HK-2 (cell line): ENCODE measurements around the gene THOP1.
"Not testable (repeated sequence)": the region's sequence is repeated elsewhere in the genome, so short reads cannot be mapped to it uniquely, and the experiment has no call there.

Source experiments
- DNase-seq: peaks from one replicate; pipeline ENCODE4 v3.0.0-alpha.2; 2018; ENCODE audit not compliant: unreplicated experiment

THOP1 gene

DNA sequence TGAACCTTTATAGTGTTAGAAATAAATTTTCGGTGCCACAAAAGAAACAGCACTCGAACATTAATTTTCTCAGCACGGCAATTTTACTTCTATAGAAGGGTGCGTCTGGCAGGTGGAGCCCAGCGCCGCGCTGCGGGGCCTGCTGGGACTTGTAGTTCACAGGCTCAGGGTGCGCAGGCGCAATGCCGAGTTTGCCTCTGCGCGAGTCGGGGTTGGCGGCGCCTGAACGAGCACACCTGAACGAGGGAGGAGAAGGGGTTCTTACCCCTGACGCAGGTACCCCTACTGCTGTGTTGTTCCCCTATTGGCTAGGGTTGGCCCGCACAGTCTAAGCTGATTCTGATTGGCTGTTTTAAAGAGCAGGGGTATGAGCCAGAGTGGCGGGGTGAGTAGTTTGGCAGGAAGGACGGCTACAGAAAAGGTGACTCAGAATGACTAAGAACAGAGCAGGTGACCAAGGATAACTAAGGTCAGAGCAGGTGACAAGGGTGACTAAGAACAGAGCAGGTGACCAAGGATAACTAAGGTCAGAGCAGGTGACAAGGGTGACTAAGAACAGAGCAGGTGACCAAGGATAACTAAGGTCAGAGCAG lies 32.0 kb downstream of the THOP1 start:
- DNase-seq, result not testable (repeated sequence)

DNA sequence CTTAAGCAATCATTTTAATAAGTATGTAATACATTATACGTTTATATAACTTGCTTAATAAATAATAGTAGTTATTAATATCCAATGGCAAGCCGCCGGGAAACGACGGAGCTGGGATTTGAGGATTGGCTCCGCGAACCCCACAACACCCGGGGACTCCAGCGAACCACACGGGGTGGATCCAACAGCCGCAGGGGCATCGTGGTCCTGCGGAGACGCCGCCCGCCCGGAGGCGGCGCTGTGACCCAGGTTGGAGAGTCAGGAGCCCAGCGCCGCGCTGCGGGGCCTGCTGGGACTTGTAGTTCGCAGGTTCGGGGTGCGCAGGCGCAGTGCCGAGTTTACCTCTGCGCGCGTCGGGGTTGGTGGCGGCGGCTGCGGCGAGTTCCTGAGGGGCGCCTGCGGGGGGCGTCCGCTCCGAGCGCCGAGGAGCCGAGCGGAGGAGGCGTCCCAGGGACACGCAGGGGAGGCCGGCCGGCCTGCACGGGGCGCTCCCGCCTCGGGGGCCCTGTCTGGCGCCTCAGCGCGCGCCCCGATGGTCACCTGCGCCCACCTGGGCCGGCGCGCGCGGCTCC lies 34.3 kb downstream of the THOP1 start, which contains the start of gene ZNF554:
TSS of gene ZNF554 (plus strand) at position 329 of the 572 bp plus-strand sequence. CDS start at position 533, 204 bp downstream.
- DNase-seq, result peak; percentile 98

DNA sequence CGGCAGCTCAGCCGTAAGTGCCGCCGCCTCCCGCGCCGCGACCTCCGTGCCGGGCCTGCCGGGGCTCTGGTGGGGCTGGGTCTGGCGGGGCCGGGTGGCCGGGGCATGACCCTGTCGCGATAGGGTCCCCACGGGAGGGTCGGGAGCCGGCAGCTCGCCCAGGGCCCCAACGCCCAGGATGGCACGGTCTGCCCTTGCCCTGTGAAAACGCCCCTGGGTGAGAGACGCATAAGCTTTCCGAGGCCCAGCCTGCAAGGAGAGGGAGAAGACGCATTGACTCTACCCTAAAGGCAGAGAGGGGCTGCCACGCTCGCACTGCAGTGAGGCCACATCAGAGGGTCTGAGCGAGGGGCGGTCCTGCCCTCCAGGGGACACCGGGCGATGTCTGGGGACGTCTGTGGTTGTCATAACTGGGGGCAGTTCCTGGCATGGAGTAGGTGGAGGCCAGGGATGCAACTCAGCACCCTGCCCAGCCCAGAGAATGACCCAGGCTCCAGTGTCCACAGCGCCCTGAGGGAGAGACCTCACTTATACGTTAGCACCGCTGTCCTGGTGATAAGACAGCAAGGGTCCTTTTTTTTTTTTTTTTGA lies 34.9 kb downstream of the THOP1 start:
- DNase-seq, result no peak

DNA sequence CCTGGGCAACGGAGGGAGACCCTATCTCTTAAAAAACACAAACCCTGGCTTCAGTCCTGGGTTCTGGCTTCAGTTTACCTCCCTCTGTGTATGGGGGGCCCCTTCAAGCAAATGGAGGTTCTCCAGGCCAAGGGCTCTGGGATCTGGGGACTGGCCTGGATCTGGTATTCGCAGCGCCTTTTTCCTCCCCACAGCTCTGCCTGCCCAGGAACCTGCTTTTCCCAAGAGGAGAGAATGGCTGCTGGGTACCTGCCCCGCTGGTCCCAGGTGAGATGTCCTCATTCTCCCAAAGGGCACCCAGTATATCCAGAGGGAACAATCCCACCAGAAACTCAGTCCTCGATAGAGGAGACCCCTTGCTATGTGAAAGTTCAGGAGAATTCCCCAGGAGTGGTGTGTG lies 37.5 kb downstream of the THOP1 start:
- no peak for DNase-seq

DNA sequence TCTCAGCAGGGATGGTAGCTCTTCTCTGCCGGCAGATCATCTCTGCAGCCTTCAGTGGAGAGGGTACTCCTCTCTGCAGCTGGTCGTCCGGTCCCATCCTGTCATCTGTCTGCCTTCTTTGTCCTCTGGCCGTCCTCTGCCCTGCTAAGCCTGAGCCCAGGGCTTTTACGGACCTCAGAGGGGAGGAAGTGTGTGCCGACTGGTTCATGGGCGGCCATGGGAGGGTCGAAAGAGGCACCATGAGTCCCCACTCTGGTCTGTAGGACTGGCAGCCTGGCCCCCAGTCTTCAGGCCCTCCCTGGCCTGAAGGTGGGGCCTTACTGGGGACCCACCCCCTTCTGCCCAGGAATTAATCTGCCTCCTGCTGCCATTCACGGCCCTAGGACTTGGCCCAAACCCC lies 38.3 kb downstream of the THOP1 start:
- no peak for DNase-seq

DNA sequence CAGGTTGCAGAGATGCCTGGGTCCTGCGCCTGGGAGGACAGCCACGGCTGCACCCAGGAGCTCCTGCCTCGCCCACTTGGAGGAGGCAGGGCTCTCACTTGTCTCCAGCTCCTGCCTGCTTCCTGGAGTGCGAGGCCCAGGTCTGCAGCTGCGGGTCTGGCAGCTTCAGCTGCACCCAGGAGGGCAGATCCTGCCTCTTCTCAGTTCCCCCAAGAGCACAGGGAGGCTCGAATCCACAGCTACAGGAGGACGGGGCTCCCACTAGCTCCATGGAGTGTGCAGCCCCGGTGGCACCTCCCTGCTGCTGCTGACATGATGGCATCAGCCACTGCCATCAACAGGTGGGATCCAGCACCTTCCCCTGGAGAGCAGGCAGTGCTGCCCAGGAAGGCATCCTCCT lies 38.8 kb downstream of the THOP1 start:
- no peak for DNase-seq

DNA sequence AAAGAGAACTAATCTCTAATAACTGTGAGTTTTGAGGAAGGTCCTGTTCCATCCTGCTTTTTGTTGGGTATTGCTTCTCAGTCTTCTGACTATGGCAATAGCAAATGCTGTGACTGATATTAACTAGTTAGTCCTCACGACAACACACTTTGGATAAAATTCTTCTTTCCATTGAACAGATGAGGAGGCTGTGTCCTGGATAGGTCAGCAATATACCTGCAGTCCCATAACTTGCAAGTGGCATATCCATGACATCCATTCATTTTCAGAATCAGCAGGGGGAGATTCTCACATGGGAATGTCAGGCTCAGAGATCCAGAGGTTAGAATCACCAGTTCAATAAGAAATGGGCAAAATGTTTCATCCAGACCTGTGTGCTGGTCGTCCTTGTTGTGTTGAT lies 41.7 kb downstream of the THOP1 start:
- DNase-seq, result no peak

DNA sequence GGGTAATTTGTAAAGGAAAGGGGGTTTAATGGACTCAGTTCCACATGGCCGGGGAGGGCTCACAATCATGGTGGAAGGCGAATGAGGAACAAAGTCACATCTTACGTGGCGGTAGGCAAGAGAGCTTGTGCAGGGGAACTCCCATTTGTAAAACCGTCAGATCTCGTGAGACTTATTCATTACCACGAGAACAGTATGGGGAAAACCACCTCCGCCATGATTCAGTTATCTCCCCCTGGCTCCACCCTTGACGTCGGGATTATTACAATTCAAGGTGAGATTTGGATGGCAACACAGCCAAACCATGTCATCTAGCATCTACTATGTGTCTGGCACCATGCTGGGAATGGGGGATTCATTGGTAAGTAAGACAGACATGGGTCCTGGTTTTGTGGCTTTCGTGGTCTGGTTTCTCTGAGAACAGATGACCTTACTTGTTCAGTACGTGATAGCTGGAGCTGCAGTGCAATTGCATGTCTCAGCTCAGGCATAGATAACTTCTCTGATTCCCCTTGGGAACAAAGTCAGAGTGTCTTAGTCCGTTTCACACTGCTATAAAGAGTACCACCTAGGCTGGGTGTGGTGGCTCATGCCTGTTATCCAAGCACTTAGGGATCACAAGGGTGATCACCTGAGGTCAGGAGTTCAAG lies 42.7 kb downstream of the THOP1 start:
- DNase-seq, result no peak

DNA sequence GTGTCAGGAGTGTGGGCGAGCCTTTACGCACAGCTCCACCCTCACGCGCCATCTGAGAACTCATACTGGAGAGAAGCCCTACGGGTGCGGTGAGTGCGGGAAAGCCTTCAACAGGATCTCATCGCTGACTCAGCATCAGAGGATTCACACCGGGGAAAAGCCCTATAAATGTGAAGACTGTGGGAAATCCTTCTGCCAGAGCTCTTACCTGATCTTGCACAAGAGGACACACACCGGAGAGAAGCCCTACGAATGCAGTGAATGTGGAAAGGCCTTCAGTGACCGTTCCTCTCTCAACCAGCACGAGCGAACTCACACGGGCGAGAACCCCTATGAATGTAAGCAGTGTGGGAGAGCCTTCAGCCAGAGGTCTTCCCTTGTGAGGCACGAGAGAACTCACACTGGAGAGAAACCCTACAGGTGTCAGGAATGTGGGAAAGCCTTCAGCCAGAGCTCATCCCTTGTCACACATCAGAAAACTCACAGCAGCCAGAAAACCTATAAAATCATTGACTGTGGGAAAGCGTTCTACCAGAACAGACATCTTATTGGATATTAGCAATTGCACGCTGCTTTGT lies 49.1 kb downstream of the THOP1 start:
- no peak for DNase-seq

DNA sequence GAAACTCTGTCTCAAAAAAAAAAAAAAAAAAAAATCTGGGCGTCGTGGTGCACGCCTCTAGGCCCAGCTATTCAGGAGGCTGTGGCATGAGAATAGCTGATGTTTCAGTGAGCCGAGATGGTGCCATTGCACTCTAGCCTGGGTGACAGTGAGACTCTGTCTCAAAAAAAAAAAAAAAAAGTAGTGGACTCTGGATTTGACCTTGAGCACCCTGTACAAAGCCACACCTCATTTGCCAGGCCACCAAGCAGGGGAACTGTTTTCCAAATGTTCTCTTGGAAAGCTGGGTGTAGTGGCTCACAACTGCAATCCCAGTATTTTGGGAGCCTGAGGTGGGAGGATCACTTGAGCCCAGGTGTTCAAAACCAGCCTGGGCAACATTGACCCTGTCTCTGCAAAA lies 52.1 kb downstream of the THOP1 start:
- no peak for DNase-seq

DNA sequence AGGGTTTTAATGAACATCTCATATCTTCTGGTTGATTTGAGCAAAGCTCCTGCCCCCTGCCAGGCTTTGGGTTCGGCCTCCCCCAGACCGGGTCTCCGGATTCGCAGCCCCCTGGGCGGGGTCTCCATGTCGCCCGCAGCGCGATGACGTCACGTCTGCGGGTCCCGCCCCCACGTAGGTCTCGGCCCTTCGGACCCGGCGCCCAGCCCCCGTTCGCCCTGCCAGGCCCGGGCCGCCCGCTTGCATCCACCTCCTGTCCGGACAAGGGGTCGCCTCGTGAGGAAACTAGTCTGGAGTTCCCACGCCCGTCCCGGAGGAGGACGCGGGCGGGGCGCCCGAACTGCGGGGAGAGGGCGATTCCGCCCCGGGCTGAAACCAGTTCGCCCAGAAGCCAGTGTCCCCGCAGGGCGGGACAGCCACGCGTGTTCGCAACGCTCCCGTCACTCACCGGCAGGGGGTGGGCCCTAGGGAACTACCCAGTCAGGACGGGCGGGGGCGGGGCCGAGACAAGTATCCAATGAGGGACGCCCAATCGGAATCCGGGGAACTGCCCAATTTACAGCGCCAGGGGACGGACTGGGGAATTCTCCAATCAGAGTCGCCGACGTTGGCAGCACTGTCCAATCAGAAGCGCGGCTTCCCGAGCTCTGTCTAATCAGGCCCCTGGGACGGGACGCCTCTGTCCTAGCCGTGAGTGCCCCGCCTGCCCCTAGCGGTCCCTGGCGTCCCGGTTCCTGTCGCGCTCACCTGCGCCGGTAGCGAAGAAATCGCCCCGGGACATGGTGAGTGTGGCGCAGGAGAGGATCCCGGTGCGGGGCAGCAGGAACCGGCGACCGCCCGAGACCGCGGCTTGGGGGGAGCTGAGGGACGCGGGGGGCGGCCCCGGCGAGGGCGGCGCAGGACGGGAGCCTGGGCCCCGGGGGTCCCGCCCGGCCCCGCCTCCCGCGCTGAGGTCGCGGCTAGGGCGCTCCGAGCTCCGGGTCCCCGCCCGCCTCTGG lies 55.8 kb downstream of the THOP1 start, which contains the start of gene ZNF555:
TSS of gene ZNF555 (plus strand) at position 682 of the 998 bp plus-strand sequence. CDS start at position 780, 98 bp downstream.
- peak; percentile 99 for DNase-seq

DNA sequence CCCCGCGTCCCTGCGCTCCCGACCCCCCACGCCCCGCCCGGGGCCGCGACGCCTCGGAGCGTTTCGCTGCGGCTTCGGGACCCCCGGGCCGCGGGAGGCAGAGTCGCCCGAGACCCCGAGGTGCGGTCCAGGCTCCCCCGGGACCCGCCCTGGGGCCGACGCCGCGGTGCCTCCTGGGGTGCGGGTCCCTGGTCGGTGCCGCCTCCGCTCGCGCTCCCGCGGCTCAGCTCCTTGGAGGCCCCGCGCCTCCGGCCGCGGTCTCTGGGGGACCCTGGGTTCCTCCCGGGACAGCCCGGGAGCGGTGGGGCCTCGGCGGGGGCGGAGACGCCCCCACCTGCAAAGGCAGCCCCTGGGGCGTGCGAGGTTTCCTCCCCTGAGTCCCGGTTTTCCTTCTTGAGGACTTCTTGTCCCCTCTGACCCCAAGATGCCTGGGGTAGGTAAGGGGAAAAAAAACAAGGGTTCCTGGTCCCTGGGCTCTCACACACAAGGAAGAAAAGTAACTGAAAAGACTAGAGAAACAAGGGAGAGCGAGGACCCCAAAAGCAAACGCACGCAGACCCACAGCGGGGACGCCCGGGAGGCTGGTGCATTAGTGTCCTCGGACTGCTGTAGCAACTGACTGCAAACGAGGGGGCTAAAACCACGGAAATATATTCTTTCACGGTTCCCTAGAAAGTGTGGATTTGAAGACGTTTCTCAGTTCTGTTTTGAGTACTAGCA lies 56.7 kb downstream of the THOP1 start:
- peak; percentile 14 for DNase-seq

DNA sequence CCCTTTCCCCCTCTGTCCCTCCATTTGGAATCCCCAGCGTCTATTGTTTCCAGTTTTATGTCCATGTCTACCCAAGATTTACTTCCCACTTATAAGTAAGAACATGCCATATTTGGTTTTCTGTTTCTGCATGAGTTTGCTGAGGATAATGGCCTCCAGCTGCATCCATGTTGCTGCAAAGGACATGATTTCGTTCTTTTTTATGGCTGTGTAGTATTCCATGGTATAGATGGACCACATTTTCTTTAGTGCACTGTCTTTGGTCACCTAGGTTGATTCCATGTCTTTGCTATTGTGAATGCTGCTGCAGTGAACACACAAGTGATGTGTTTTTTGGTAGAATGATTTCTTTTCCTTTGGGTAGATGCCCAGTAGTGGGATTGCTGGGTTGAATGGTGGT lies 59.8 kb downstream of the THOP1 start:
- DNase-seq, result no peak

DNA sequence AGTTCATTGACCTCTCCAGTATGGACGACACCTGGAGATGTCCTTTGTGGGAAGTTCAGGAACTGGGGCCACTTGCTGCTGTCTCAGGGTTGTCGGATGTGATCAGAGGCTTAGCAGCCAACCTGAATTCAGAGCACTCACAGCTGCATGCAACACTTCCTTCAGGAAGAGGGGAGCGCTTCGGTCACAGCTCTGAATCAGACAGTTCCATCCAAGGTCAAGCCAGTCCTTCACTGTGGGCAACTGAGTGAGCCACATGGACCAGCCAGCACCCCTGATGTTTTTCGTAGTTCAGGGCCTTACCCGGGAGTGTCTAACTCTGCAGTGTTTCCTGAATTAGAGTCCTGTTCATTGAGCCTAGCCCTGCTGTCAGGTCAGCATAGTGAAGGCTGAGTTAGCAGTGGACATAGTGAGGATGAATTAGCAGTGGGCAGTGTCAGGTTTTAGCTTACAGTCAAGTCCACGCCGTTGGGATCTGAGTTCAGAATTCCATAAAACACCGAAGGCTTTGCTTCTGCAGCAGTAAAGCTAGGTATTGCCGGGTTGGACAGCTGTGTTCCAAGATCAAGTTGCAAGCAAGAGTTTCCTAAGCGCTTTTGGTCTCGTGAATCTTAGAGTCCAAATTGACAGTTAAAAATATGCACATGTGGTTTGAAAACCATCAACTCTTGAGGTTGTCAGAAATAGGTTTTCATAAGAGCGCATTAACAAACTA lies 61.0 kb downstream of the THOP1 start:
- no peak for DNase-seq

DNA sequence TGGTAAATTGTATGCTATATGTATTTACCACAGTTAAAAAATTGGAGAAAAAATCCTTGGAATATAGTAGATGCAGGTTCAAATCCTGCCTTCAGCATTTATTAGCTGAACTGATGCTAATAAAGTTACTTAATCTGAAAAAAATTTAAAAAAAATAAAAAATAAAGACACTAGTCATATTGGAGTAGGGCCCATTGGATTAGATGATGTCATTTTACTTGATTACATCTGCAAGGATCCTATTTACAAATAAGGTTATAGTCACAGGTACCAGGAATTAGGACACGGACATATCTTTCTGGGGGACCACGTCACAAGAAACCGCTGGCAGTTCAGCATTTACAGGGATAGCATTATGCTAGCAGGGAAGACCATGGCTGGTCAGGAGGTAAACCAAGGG lies 62.2 kb downstream of the THOP1 start:
- no peak for DNase-seq

DNA sequence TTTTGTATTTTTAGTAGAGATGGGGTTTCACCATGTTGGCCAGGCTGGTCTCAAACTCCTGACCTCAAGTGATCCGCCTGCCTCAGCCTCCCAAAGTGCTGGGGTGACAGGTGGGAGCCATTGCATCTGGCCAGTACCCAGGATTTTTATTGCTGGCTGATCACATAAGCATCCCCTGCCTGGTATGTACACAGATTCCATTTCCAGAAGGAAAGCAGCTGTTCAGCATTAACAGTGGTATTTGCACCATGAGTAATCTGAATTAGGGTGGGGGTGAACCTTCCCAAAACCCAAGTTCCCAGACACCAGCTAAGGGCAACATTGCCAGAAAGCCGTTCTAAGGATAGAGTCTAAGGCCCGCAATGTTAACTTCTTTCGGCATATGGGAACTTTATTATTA lies 63.3 kb downstream of the THOP1 start:
- no peak for DNase-seq

DNA sequence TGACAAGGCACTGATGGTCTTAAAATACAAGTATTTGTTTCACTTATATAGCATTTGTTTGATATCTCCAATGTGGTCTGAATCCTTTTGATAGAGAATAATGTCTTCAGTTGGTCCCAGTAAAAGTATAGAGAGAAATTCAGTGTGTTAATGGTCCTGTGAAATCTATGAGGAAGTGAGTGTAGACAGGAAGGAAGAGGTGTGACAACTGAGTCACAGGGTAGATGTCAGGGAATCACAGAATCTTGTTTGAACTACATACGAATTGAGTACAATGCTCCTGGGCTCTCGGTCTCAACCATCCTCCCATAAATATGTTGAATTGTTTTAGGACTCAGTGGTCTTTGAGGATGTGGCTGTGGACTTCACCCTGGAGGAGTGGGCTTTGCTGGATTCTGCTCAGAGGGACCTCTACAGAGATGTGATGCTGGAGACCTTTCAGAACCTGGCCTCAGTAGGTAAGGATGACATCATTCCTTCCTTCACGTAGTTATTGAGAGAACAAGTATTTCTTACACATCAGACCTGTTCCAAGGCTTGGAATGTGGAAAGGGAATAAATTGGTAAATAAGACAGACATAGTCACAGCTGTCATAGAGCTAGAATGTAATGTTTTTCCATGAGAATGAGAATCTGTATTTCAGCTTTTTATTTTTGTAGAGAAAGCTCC lies 65.1 kb downstream of the THOP1 start:
- no peak for DNase-seq

DNA sequence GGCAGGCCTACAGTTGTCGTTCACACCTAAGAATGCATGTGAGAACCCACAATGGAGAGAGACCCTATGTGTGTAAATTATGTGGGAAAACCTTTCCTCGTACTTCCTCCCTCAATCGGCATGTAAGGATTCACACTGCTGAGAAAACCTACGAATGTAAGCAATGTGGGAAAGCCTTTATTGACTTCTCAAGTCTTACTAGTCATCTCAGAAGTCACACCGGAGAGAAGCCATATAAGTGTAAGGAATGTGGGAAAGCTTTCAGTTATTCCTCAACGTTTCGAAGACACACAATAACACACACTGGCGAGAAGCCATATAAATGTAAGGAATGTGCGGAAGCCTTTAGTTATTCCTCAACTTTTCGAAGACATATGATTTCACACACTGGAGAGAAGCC lies 67.3 kb downstream of the THOP1 start:
- no peak for DNase-seq

DNA sequence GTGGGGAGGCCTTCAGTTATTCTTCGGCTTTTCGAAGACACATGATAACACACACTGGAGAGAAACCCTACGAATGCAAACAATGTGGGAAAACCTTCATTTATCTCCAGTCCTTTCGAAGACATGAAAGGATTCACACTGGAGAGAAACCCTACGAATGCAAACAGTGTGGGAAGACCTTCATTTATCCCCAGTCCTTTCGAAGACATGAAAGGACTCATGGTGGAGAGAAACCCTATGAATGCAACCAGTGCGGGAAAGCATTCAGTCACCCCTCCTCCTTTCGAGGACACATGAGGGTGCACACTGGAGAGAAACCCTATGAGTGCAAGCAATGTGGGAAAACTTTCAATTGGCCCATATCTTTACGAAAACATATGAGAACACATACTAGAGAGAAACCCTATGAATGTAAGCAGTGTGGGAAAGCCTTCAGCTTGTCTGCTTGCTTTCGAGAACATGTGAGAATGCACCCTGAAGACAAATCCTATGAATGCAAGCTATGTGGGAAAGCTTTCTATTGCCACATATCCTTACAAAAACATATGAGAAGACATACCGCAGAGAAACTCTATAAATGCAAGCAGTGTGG lies 67.8 kb downstream of the THOP1 start:
- no peak for DNase-seq
